NCI-H2107 (cell line): ENCODE data around the gene TMEM107.

Experiments
- DNase-seq: peaks from one replicate; lab custom pipeline; 2025; lab: John Stamatoyannopoulos, UW

TMEM107 gene

DNA sequence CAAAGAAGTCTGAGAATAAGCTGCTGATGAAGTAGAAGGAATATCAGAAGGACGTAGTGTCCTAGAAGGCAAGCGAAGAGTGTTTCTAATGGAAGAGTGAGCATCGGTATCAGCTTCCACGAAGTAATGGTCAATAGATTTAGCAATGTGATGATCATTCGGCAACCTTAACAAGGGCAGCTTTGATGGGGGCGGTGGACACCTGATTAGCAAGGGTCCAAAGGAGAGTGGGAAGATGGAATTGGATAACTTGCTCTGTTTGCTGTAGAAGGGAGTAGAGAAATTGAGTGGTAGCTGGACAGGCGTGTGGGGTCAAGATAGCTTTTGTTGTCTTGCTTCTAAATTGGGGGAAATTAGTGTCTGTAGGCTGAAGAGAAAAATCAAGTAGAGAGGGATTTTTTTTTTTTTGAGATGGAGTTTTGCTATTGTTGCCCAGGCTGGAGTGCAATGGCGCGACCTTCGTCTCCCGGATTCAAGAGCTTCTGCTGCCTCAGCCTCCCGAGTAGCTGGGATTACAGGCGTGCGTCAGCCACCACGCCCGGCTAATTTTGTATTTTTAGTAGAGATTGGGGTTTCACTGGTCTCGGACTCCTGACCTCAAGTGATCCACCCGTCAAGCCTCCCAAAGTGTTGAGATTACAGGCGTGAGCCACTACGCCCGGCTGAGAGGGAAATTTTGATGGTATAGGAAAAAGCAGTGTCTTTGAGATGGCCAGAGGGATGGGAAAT is 38.4 kb downstream of the TMEM107 start:
- no peak for DNase-seq

DNA sequence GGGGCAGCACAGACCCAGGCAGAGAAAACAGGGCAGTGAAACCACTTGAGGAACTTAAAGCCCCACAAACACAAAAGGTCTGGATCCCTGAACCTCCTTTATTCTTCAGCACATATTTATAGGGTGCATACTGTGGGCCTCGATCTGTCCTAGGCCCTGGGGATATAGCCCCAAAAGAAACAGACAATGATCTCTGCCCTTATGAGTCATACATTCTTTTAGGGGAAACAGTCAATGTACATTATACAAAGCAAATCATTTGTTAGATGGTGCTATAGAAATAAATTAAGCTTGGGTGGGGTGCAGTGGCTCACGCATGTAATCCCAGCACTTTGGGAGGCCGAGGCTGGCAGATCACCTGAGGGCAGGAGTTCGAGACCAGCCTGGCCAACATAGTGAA is 42.2 kb downstream of the TMEM107 start:
- DNase-seq = no peak

DNA sequence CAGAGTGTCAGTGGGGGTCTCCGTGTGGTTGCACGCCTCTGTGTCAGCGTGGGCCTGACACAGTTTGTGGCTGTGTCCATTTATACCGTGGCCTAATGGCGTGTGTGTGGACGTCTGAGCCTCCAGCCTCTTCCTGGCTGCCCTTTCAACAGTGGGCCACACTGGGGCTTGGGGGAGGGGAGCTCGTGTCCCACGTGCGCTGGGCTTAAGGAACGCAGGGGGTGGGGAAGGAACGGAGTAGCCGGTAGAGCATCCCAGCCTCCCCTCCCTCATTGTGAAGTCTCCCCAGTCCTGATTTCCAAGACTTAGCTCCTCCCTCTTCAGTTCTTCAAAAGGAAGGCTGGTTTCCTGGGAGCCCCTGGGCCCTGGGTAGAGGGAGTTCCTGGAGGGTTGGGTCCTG is 42.8 kb downstream of the TMEM107 start:
- DNase-seq = no peak

DNA sequence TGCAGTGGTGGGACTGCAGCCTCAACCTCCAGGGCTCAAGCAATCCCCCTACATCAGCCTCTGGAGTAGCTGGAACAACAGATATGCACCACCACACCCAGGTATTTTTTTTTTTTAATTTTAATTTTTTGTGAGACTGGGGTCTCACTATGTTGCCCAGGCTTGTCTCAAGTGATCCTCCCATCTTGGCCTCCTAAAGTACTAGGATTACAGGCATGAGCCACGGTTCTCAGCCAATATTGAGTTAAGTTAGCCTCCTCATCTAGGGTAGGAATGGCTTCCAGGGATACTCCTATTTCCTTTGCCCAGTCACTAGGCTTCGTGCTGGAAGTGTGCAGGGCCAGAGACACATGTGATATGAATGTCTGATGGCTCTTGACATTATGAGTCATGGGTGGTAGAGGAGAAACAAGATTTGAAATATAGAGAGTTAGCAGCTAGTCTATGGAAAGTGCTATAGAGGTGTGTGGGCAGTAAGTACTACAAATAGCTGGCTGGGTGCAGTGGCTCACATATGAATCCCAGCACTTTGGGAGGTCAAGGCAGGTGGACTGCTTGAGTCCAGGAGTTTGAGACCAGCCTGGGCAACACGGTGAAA is 44.2 kb downstream of the TMEM107 start:
- DNase-seq = no peak

DNA sequence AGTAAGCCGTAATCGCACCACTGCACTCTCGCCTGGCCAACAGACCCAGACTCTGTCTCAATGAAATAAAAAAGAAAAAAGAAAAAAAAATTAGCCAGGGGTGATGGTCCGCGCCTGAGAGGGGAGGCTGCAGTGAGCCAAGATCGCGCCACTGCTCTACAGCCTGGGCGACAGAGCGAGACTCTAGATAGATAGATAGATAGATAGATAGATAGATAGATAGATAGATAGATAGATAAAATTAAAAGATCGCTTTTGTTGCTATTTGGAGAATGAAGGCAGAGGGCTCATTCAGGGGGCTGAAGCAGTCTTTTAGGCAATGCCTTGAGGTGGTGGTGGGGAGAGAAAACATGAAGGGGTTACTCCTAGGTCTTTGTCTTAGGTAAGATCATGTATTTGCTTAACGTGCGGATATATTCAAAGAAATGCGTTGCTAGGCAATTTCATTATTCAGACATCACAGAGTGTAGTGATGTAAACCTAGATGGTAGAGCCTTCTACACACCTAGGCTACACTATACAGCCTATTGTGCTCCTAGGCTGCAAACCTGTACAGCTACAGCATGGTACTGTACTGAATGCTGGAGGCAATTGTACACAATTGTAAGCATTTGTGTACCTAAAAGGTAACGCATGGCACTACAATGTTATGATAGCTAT is 47.9 kb downstream of the TMEM107 start:
- no peak for DNase-seq

DNA sequence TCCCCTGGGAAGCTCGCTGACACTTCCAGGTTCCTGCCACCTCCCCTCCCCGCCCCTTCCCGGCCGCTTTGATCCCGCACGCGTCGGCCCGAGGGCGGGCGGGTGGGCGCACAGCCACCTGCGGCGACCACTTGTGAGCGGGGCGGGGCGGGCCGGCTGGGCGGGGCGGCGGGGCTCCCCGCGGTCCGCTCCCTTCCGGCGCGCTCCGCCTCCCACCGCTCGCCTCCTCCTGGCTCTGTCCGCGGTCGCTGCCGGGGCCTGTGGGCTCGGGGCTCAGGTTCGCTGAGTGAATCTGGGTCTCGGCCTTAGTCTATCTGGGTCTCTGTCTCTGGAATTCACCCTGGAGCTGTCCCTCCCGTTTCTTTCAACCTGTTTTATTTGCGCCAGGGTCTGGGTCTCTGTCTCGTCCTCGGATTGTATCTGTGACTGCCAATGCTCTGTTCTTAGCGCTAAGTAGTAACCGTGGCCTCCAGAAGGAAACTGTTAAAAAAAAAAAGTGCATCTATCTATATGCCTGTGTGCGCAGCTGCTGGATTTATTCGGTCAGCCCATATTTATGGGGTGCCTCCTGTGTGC is 49.6 kb downstream of the TMEM107 start:
- DNase-seq = no peak

DNA sequence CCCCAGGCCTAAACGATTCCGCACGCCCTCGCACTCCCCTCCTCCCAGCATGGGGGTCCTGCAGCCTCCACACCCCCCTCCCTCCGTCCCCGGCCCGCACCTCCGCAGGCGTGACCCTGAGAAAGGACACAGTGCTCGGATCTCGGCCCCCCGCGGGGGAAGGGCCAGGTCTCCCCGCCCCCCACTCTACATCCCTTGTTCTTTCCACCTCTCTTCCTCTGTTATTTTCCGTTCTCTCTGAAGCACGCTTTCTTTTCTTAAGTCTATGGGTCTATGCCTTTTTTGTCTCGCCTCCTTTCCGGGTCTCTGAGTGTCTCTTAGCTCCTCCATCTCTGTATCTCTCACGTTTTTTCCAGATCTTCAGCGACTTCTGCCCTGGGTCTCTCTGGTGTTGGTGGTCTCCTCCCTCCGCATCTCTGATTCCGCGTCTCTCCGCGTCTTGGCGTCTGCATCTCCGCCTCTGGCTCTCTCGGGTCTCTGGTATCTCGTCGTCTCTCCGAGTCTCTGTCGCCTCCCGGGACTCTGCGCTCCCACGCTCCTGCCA is 50.2 kb downstream of the TMEM107 start:
- no peak for DNase-seq

DNA sequence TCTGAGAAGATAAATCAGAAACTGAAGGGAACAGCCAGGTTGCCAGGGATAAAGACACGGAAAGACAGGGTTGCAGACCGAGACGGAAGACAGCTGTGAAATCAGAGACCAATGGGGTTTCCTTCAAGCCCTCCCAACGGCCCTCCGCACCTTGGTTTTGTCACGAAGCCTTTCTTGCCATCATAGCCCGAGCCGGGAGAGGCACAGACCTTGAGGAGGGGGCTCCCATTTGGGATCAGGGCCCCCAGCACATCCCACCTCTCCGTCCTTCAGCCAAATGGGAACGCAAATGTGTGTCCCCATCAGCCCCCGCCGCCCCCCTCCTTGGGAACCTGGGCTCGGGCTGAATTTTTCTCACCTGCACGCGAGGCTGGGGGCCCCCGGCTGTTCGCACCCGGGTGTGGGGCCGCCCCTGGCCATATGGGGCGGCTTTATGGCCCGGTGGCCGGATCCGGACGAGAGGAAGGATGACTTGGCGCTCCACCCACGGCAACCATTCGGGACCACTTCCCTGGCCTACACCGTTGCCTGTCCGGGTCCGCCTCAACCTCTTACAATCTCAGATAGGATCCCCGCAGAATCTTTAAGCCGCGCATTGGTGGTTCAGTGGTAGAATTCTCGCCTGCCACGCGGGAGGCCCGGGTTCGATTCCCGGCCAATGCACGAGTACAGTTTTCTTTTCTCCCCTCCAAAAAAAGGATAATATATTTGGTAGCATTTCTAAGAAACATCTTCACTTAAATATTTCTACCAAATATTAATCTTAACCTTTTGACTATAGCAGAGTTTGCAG is 50.8 kb downstream of the TMEM107 start:
- no peak for DNase-seq

DNA sequence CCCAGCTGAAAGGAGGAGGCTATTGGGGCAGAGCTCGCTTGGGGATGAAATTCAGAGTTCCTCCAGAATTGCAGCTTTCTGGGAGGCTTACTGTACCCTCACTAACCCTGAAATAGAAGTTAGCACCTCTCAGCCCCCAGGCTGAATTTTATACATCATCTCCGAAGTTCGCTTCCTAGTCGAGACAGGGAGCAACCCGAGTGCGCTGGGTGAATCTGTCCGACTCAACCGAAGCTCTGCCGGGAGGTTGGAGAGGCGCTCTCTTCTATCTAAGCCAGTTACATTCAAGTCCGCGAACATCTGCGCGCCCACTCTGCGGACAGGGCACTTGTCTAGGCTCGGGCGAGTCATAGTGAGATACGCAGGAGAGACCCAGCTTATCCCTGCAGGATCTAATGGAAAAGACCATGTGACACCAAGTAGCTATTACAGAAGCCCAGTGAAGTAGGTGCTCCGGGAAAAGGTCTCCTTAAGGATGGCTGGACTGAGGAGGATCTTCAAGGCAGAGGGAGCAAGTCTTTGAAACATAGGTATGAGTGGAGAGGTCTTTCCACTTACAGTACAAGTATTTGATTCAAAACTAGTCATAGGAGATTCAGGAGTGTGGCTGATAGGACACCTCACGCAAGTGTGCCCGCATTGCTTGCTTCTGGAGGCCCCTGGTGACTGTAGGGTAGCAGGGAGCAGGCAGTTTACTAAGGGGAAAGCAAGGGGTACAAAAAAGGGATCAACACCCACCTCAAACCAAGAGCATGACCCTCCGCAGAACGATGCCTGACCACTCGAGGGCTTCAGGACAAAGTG is 51.6 kb downstream of the TMEM107 start:
- no peak for DNase-seq

DNA sequence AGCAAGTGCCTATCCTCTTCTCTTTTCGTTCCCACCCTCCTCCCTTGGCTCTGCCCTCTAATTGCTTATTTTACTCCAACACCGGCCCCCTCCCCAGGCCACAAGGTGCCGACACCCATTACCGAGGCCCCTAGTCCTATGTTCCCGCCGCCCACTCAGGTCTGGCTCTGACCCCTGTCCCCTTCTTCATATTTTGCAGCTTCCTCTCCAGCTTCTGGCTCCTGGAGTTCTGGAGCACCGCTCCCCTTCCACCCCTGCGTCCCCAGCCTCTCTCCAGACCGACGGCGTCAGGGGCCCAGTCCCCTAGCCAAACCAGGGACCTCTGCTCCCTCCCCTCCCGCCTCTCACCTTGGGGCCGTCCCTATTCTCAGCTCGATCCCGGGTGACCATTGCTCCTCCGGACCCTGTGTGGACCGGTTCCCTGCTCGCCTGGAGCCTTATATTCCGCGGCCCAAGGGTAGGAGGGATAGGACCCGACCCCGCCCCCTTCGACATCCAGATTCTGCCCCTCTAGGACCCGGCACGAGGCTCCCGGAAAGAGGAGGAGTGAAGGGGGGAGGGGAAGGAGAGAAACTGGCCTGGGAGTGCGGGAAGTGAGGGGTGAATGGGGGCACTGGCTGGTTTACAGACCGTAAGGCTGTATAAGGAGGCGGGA is 52.4 kb downstream of the TMEM107 start, which contains the start of gene HES7:
Gene HES7 (minus strand): TSS at position 412 of the 655 bp plus-strand sequence. CDS start 22 bp downstream, at position 390.
- no peak for DNase-seq

DNA sequence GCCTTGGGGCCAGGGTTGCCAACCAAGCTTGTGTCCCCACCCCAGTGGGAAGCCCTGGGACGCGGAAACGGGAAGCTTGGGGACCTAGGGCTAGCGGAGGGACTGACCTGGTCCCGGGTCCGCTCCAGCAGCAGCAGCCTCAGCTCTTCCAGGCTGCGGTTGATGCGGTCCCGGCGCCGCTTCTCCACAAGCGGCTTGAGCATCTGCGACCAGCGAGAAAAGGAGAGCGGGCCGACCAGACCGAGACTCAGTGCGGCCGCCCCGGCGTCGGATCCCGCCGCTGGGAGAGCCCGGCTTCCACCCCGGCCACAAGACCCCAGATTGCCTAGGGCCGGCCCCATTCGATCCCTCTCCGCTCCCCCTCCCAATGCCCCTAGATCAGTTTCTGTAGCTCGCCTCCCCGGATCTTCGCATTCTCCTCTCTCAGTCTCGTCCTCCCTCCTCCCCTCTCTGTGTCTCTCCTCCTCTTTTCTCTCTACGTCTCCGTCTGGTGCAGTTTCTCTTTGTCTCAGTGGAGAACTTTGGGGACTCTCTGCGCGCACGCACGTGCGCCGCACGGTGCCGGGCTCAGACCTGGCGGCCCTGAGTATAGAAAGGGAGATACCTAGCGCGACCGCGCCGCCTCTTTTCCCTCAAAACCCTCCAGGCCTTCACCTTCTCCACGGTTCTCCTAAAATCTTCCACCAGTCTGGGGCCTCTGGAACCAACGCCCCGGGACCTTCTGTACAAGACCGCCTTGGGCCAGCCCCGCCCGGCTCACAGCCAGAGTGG is 53.1 kb downstream of the TMEM107 start:
- DNase-seq = no peak
